AG10803 (cell line): ENCODE data around the gene SLC22A25.
"Not testable (repeated sequence)": the region's sequence is repeated elsewhere in the genome, so short reads cannot be mapped to it uniquely, and the experiment has no call there.

Experiments used
- DNase-seq: peaks from one replicate; pipeline ENCODE4 v3.0.0; 2010; ENCODE audit warnings: low read depth
- H3K4me3 ChIP-seq: 2 replicates; pipeline ENCODE4 v1.5.1; 2011; ENCODE audit warnings: mild to moderate bottlenecking, low read length, control low read depth
- TF ChIP-seq, protein P1 (sequence below): conservative IDR thresholded peaks from 2 replicates; pipeline ENCODE4 v1.5.1; 2011; ENCODE audit warnings: mild to moderate bottlenecking, low read length, control low read depth, inconsistent platforms

SLC22A25 gene

DNA sequence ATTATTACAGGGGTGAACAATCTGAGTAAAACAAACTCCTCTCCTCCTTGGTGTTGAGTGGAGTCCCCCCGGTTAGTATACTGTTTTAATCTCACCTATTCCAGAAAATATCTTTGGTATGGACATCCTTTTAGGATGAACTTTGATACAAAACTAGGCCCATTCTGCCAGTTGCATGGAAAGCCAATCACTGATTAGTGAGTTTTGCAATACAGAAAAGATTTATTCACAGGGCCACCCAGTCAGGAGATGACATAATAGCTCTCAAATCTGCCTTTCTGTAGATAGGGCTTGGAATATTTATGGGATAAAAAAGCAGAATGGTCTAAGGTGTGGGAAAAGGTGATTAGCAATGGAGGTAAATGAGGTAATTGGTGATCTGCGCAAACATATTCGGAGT is 30.3 kb upstream of the SLC22A25 start:
- TF ChIP-seq, protein P1, sequence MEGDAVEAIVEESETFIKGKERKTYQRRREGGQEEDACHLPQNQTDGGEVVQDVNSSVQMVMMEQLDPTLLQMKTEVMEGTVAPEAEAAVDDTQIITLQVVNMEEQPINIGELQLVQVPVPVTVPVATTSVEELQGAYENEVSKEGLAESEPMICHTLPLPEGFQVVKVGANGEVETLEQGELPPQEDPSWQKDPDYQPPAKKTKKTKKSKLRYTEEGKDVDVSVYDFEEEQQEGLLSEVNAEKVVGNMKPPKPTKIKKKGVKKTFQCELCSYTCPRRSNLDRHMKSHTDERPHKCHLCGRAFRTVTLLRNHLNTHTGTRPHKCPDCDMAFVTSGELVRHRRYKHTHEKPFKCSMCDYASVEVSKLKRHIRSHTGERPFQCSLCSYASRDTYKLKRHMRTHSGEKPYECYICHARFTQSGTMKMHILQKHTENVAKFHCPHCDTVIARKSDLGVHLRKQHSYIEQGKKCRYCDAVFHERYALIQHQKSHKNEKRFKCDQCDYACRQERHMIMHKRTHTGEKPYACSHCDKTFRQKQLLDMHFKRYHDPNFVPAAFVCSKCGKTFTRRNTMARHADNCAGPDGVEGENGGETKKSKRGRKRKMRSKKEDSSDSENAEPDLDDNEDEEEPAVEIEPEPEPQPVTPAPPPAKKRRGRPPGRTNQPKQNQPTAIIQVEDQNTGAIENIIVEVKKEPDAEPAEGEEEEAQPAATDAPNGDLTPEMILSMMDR: no peak
- H3K4me3 ChIP-seq: no peak overlapping the region
- no peak for DNase-seq

DNA sequence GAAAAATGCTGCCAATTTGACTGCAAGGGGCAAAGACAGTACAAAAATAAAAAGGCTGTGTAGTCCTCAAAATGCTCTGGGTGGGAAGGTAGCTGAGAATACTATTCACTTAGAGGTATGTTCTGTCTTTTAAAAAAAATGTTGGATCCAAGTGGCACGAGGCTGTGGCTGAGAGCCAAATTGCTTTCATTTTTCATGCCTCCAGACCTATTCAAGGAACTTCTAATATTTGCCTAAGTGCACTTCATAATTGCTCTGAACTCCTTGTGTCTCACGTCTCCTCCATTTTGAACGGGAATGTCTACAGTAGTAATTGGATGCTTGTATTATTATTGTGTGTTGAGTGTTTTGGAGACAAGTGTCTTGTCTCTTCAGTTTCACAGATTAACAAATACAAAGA is 19.1 kb upstream of the SLC22A25 start:
- no peak overlapping the region for H3K4me3 ChIP-seq
- DNase-seq: no peak
- TF ChIP-seq, protein P1: no peak

DNA sequence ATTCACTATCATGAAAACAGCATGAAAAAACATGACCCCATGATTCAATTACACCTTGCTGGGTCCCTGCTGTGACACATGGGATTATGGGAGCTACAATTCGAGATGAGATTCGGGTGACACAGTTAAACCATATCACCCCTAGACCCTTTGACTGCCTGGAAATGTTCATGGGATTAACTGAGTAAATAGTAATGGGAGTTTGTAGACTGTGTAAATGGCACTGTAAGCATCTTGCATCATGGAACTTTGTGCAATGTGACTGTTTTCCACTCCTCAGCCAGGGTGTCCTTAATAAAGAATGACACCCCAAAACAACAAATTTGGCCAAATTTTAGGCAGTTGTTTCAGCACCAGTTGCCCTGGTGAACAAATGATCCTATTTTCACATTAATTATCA is 7.9 kb upstream of the SLC22A25 start:
- H3K4me3 ChIP-seq: no peak overlapping the region
- no peak for DNase-seq
- TF ChIP-seq, protein P1: no peak

DNA sequence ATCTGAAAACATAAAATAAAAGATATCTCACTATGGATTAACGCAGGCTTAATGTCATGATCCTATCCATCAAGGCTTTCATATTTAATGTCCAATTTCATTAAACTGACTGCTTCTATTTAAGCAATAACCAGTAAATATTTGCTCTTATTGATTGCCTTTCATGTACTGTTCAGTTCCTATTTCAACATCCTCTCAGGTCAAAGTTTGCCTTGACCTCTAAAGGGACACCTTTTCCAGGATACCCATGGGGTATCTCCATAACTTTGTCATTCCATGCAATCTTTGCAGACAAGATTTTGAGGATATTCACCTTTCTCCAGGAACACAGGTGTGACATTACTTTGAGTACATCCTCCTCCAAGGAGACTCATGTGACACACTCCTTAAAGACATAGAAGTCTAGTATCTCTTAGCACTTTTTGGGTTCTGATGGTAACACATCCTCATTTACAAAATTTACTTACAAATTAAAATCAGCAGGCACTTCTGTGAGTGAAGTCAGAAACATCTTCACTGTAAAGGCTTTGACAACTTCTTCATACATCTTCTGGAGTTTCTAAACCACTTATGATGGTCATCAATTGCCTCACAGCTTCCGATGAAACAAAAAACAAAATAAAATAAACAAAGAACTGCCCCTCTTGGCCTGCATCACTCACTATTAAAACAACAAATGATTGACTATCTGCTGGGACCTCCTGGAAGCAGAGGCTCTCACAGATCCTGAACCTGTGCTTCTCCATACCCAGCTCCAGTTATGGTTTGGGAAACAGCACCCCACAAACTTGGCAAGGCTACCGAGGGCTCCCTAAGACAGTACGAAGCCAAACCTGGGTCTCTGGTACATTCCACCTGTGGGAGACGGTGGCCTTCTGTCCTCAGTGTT is 7.0 kb upstream of the SLC22A25 start:
- no peak for DNase-seq
- TF ChIP-seq, protein P1: no peak
- no peak overlapping the region for H3K4me3 ChIP-seq

DNA sequence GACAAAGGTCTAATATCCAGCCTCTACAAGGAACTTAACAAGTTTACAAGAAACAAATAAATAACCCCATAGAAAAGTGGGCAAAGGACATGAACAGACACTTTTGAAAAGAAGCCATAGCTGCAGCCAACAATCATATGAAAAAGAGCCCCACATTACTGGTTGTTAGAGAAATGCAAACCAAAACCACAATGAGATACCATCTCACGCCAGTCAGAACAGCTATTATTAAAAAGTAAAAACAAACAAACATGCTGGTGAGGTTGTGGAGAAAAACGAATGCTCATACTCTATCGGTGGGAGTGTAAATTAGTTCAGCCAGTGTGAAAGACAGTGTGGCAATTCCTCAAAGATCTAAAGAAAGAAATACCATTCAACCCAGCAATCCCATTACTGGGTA is 5.6 kb upstream of the SLC22A25 start:
- TF ChIP-seq, protein P1: no peak
- DNase-seq: no peak
- no peak overlapping the region for H3K4me3 ChIP-seq

DNA sequence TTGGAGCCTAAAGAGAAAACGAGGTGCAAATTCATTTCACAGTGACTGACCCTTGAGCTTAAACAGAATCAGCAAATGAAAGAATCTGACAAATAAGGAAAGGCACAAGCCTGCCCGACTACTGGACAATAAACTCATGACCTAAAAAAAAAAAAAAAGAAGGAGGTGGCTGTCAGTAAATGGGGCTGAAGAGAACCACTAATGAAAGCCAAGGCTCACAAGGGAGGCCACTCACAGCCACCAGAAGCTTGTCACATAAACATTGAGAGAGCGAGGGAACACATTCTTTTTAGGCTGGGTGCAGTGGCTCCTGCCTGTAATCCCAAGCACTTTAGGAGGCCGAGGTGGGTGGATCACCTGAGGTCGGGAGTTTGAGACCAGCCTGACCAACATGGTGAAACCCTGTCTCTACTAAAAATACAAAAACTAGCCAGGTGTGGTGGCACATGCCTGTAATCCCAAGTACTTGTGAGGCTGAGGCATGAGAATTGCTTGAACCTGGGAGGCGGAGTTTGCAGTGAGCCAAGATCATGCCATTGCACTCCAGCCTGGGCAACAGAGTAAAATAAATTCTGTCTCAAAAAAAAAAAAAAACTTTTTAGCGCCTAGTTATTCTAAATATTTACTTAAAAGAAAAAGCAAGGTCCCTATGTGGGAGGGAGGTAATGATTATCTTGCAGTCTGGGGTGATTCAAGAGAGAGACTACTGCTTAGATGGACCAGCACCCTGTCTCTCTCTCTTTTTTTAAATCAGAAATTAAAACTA is 4.0 kb upstream of the SLC22A25 start:
- not testable (repeated sequence) for DNase-seq, H3K4me3 ChIP-seq

DNA sequence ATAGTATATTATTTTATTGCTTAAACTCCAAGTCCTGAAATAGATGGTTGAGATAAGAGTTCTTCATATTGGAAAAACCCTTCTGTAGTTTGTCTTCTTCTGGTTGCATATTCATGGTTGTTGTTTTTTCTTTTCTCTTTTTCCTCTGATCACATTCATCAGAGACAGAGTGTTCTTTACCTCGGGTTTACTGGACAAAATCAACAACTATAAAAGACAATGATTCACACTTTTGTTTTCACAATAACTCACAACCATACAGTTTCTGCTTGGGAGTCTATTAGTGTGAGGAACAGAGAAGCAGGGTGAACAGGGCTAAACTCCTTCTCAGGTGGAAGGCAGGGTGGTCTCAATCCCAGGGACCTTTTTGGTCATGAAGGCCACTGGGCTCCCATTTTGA is 2.6 kb upstream of the SLC22A25 start:
- DNase-seq: no peak
- H3K4me3 ChIP-seq: no peak overlapping the region
- TF ChIP-seq, protein P1: no peak
